ENCODE data around the gene SETD4. TPM values are rescaled to one million over a fixed set of nuclear protein-coding genes. Genes with fewer than 3 reads are reported as not detected.

The SETD4 gene
- total and polyA plus RNA-seq, 4 donors = 8.1 to 30.3 (median 16.3) TPM

DNA sequence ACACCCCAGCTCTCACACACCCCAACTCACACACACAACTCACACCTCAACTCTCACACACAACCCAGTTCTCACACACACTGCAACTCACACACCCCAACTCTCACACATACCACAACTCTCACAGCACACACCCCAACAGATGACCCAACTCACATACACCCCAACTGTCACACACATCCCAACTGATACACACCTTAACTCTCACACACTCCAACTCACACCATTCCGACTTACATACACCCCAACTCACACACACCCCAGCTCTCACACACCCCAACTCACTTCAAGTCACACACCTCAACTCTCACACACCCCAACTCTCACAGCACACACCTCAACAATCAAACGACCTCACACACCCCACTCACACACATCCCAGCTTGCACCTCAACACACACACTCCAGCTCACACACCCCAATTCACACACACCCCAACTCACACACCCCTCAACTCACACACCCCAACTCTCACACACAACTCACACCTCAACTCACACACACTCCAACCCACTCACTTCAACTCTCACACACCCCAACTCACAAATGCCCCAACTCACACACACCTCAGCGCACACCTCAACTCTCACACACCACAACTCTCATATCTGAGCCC is 66.3 kb downstream of the SETD4 start:
- Histone ChIP-seq H3K9me3 (ENCODE audit: control insufficient read depth in 4 of 4, insufficient read depth in 3 of 4, low read length in 3 of 4) (peaks cover 0 to 3% (median 0%) of the 10 kb centered on the region in 4 donors), H3K4me3 (no peak overlapping the region), H3K9ac (ENCODE audit: insufficient read depth in 1 of 2, low read length in 2 of 2) (no peak overlapping the region), H3K27ac (ENCODE audit: low read depth in 1 of 2, low read length in 1 of 2) (no peak overlapping the region), H3K27me3 (ENCODE audit: control insufficient read depth in 3 of 3, insufficient read depth in 3 of 3, low read length in 2 of 3) (no peaks in the 10 kb centered on the region), H3K4me1 (ENCODE audit: control insufficient read depth in 5 of 5, insufficient read depth in 5 of 5, low read length in 5 of 5) (peaks cover 0 to 5% (median 5%) of the 10 kb centered on the region in 5 donors), H3K36me3 (ENCODE audit: control insufficient read depth in 4 of 4, insufficient read depth in 4 of 4, low read length in 4 of 4) (no peaks in the 10 kb centered on the region)
- WGBS, 2 donors = 61 to 72% methylated on average over 3 of the region's 3 CpGs
- DNase-seq = no peak
- TF ChIP-seq, protein P1, sequence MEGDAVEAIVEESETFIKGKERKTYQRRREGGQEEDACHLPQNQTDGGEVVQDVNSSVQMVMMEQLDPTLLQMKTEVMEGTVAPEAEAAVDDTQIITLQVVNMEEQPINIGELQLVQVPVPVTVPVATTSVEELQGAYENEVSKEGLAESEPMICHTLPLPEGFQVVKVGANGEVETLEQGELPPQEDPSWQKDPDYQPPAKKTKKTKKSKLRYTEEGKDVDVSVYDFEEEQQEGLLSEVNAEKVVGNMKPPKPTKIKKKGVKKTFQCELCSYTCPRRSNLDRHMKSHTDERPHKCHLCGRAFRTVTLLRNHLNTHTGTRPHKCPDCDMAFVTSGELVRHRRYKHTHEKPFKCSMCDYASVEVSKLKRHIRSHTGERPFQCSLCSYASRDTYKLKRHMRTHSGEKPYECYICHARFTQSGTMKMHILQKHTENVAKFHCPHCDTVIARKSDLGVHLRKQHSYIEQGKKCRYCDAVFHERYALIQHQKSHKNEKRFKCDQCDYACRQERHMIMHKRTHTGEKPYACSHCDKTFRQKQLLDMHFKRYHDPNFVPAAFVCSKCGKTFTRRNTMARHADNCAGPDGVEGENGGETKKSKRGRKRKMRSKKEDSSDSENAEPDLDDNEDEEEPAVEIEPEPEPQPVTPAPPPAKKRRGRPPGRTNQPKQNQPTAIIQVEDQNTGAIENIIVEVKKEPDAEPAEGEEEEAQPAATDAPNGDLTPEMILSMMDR (IDR thresholded peaks at IDR 0.05; ENCODE audit: control extremely low read depth, extremely low read depth) = no peak
- ATAC-seq (ENCODE audit: insufficient read depth, low FRiP score) = no peak

DNA sequence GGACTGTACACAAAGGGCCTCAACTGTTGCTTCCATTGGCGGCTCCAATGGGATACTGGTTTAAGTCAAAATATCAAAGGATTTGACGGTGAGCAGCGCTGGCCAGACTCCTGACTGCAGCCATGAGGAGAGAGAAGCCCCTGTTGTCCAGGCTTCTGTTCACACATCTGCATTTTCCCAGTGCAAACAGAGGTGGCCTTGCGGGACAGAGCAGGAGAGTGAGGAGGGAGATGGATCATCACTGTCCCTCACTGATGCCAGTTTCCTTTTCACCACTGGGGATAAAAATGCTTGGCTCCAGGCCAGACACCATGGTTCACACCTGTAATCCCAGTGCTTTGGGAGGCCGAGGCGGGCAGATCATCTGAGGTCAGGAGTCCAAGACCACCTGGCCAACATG is 69.2 kb downstream of the SETD4 start:
- H3K27ac ChIP-seq (ENCODE audit: low read depth in 1 of 2, low read length in 1 of 2) = no peak overlapping the region
- no peak for ATAC-seq (ENCODE audit: insufficient read depth, low FRiP score)
- TF ChIP-seq, protein P1 (IDR thresholded peaks at IDR 0.05; ENCODE audit: control extremely low read depth, extremely low read depth) = no peak
- no peak overlapping the region for H3K9ac ChIP-seq (ENCODE audit: insufficient read depth in 1 of 2, low read length in 2 of 2)
- no peak overlapping the region for H3K4me3 ChIP-seq
- 94 to 95% methylated on average over 6 of the region's 6 CpGs for WGBS, 2 donors
- H3K27me3 ChIP-seq (ENCODE audit: control insufficient read depth in 3 of 3, insufficient read depth in 3 of 3, low read length in 2 of 3) = no peaks in the 10 kb centered on the region
- no peak for DNase-seq
- peaks cover 0 to 20% (median 7%) of the 10 kb centered on the region in 5 donors for H3K4me1 ChIP-seq (ENCODE audit: control insufficient read depth in 5 of 5, insufficient read depth in 5 of 5, low read length in 5 of 5)
- H3K9me3 ChIP-seq (ENCODE audit: control insufficient read depth in 4 of 4, insufficient read depth in 3 of 4, low read length in 3 of 4) = peaks cover 0 to 3% (median 0%) of the 10 kb centered on the region in 4 donors
- H3K36me3 ChIP-seq (ENCODE audit: control insufficient read depth in 4 of 4, insufficient read depth in 4 of 4, low read length in 4 of 4) = no peaks in the 10 kb centered on the region

DNA sequence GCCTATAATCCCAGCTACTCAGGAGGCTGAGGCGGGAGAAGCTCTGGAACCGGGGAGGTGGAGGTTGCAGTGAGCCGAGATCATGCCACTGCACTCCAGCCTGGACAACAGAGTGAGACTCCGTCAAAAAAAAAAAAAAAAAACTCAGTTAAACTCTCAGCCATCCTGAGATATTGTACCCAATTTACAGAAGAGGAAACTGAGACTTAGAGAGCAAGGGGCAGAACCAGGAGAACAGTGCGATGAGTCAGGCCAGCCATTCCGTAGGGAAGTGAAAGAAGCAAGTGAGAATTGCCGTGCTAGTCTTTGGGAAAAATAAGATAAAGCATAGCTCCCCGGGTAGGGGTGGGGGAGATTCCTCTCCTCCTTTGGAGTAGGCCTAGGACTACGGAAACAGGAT is 69.7 kb downstream of the SETD4 start:
- H3K4me1 ChIP-seq (ENCODE audit: control insufficient read depth in 5 of 5, insufficient read depth in 5 of 5, low read length in 5 of 5) = peaks cover 0 to 20% (median 7%) of the 10 kb centered on the region in 5 donors
- no peak overlapping the region for H3K4me3 ChIP-seq
- H3K27ac ChIP-seq (ENCODE audit: low read depth in 1 of 2, low read length in 1 of 2) = no peak overlapping the region
- H3K36me3 ChIP-seq (ENCODE audit: control insufficient read depth in 4 of 4, insufficient read depth in 4 of 4, low read length in 4 of 4) = no peaks in the 10 kb centered on the region
- peaks cover 0 to 3% (median 0%) of the 10 kb centered on the region in 4 donors for H3K9me3 ChIP-seq (ENCODE audit: control insufficient read depth in 4 of 4, insufficient read depth in 3 of 4, low read length in 3 of 4)
- TF ChIP-seq, protein P1 (IDR thresholded peaks at IDR 0.05; ENCODE audit: control extremely low read depth, extremely low read depth) = no peak
- DNase-seq (no peak), ATAC-seq (ENCODE audit: insufficient read depth, low FRiP score) (no peak)
- H3K9ac ChIP-seq (ENCODE audit: insufficient read depth in 1 of 2, low read length in 2 of 2) = no peak overlapping the region
- H3K27me3 ChIP-seq (ENCODE audit: control insufficient read depth in 3 of 3, insufficient read depth in 3 of 3, low read length in 2 of 3) = no peaks in the 10 kb centered on the region
- 96 to 97% methylated on average over 9 of the region's 9 CpGs for WGBS, 2 donors
